Measurements from ENCODE around the gene DVL1.

- TF ChIP-seq EZH2phosphoT487 (IDR thresholded peaks at IDR 0.05; ENCODE audit: low read depth) = no peak
- no peak for TF ChIP-seq CTCF (IDR thresholded peaks at IDR 0.05; ENCODE audit: low read depth, low read length)
Observed at GRCh38 chr1:1342584-1343115, 6.6 kb downstream of the DVL1 start.

Measured in OCI-LY3 (cell line).